ENCODE measurements around the gene LRP1B. TPM values are rescaled to one million over a fixed set of nuclear protein-coding genes. Genes with fewer than 3 reads are reported as not detected.

Gene LRP1B
- total RNA-seq, 1 experiment from 2014 or later = 0.52 TPM

DNA sequence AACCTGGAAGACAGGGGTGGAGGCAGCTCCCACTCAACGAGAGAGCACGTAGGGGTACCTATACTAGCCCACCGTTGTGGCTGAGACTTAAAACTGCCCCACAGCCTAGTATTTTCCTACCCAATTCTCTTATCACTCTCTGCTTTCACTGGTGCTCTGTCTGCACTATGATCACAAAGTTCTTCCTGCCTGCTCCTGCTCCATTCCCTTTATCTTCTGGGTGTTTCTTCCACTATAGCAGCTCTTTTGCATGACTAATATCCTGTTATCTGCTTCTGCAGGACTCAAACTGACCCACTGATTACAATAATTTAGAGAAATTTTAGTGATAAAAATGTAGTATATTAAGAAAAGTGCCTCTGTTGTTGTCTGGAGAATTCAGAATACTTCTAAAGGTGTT lies 184.8 kb downstream of the LRP1B start:
- POLR2A ChIA-PET = no interaction called here
- ATAC-seq = no peak
- CTCF ChIA-PET = no interaction called here
- DNase-seq (ENCODE audit: low spot score) = no peak
- Mint-ChIP-seq H3K36me3 (no peaks in the 10 kb centered on the region), H3K4me3 (no peak overlapping the region), H3K27me3 (ENCODE audit: low read depth) (no peaks in the 10 kb centered on the region), H3K9me3 (no peaks in the 10 kb centered on the region), H3K4me1 (peaks cover 11% of the 10 kb centered on the region), H3K27ac (no peak overlapping the region)
- TF ChIP-seq, protein P1, sequence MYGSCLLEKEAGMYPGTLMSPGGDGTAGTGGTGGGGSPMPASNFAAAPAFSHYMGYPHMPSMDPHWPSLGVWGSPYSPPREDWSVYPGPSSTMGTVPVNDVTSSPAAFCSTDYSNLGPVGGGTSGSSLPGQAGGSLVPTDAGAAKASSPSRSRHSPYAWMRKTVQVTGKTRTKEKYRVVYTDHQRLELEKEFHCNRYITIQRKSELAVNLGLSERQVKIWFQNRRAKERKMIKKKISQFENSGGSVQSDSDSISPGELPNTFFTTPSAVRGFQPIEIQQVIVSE (CRISPR knock-in tag; IDR thresholded peaks at IDR 0.05; ENCODE audit: borderline replicate concordance) = no peak
- TF ChIP-seq, protein P2, sequence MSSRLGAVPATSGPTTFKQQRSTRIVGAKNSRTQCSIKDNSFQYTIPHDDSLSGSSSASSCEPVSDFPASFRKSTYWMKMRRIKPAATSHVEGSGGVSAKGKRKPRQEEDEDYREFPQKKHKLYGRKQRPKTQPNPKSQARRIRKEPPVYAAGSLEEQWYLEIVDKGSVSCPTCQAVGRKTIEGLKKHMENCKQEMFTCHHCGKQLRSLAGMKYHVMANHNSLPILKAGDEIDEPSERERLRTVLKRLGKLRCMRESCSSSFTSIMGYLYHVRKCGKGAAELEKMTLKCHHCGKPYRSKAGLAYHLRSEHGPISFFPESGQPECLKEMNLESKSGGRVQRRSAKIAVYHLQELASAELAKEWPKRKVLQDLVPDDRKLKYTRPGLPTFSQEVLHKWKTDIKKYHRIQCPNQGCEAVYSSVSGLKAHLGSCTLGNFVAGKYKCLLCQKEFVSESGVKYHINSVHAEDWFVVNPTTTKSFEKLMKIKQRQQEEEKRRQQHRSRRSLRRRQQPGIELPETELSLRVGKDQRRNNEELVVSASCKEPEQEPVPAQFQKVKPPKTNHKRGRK (CRISPR knock-in tag; IDR thresholded peaks at IDR 0.05; ENCODE audit: borderline replicate concordance) = no peak
- TF ChIP-seq JAZF1 (CRISPR knock-in tag; IDR thresholded peaks at IDR 0.05) (no peak), ZNF396 (CRISPR knock-in tag; IDR thresholded peaks at IDR 0.05; ENCODE audit: borderline replicate concordance) (no peak), IRF1 (CRISPR knock-in tag; IDR thresholded peaks at IDR 0.05) (no peak), STAT6 (CRISPR knock-in tag; conservative IDR thresholded peaks at IDR 0.05; ENCODE audit: low read depth) (no peak), TCF7 (CRISPR knock-in tag; IDR thresholded peaks at IDR 0.05; ENCODE audit: low read depth) (no peak), ZNF219 (CRISPR knock-in tag; IDR thresholded peaks at IDR 0.05; ENCODE audit: borderline replicate concordance) (no peak), ZNF532 (CRISPR knock-in tag; IDR thresholded peaks at IDR 0.05; ENCODE audit: borderline replicate concordance) (no peak), OVOL2 (CRISPR knock-in tag; IDR thresholded peaks at IDR 0.05; ENCODE audit: borderline replicate concordance) (no peak), ESRRA (CRISPR knock-in tag; IDR thresholded peaks at IDR 0.05; ENCODE audit: borderline replicate concordance) (no peak), ZNF263 (CRISPR knock-in tag; IDR thresholded peaks at IDR 0.05; ENCODE audit: low read depth) (no peak), AFF4 (CRISPR knock-in tag; IDR thresholded peaks at IDR 0.05; ENCODE audit: borderline replicate concordance) (no peak), GTF2I (CRISPR knock-in tag; conservative IDR thresholded peaks at IDR 0.05) (no peak), ZNF121 (CRISPR knock-in tag; IDR thresholded peaks at IDR 0.05) (no peak), ZBTB21 (CRISPR knock-in tag; IDR thresholded peaks at IDR 0.05; ENCODE audit: borderline replicate concordance) (no peak)
- TF ChIP-seq, protein P3, sequence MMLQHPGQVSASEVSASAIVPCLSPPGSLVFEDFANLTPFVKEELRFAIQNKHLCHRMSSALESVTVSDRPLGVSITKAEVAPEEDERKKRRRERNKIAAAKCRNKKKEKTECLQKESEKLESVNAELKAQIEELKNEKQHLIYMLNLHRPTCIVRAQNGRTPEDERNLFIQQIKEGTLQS (CRISPR knock-in tag; conservative IDR thresholded peaks at IDR 0.05) = no peak

All from WTC11 (cell line).